GM23338 (cell line): ENCODE data around the gene CNTN1. TPM values are rescaled to one million over a fixed set of nuclear protein-coding genes. Genes with fewer than 3 reads are reported as not detected.

Experiments
- ATAC-seq: fragments of 200-7000 bp; cut with Tn5 transposase; 3 replicates; pipeline ENCODE4 v1.9.1; 2020
- DNase-seq: peaks from one replicate; pipeline ENCODE4 v3.0.0-alpha.2; 2015; ENCODE audit warnings: low spot score
- H2AFZ ChIP-seq: fragments of 200-600 bp; sonication (generic); 2 replicates; pipeline ENCODE4 v1.8.0; 2016; ENCODE audit warnings: antibody characterized with exemption, mild to moderate bottlenecking, moderate library complexity
- H3F3A ChIP-seq: fragments of 200-600 bp; sonication (generic); replicated peaks from 2 replicates; pipeline ENCODE4 v1.8.0; 2017; ENCODE audit warnings: antibody characterized with exemption, mixed run types, low read depth
- H3K27ac ChIP-seq: fragments of 200-600 bp; sonication (generic); 2 replicates; pipeline ENCODE4 v1.6.1; 2016; ENCODE audit warnings: low read depth
- H3K27me3 ChIP-seq: fragments of 200-600 bp; sonication (generic); 2 replicates; pipeline ENCODE4 v1.8.0; 2016; ENCODE audit warnings: mild to moderate bottlenecking, mixed run types, moderate library complexity; ENCODE audit not compliant: insufficient read depth
- H3K36me3 ChIP-seq: fragments of 200-600 bp; sonication (generic); 2 replicates; pipeline ENCODE4 v1.8.0; 2016; ENCODE audit warnings: mild to moderate bottlenecking; ENCODE audit not compliant: insufficient read depth
- H3K4me1 ChIP-seq: fragments of 200-600 bp; sonication (generic); 2 replicates; pipeline ENCODE4 v1.8.0; 2016; ENCODE audit warnings: mild to moderate bottlenecking, moderate library complexity; ENCODE audit not compliant: insufficient read depth
- H3K4me2 ChIP-seq: fragments of 200-600 bp; sonication (generic); 2 replicates; pipeline ENCODE4 v1.7.1; 2017; ENCODE audit warnings: mixed run types
- H3K4me3 ChIP-seq: fragments of 200-600 bp; sonication (generic); 2 replicates; pipeline ENCODE4 v1.6.1; 2016; ENCODE audit warnings: mixed run types
- H3K79me2 ChIP-seq: fragments of 200-600 bp; sonication (generic); replicated peaks from 2 replicates; pipeline ENCODE4 v1.8.0; 2017; ENCODE audit warnings: mild to moderate bottlenecking; ENCODE audit not compliant: insufficient read depth
- H3K9me2 ChIP-seq: fragments of 200-600 bp; sonication (generic); 2 replicates; pipeline ENCODE4 v1.8.0; 2017; ENCODE audit not compliant: insufficient read depth
- H4K20me1 ChIP-seq: fragments of 200-600 bp; sonication (generic); replicated peaks from 2 replicates; pipeline ENCODE4 v1.8.0; 2017; ENCODE audit warnings: mild to moderate bottlenecking; ENCODE audit not compliant: insufficient read depth
- H3K27ac Mint-ChIP-seq: 2 replicates; pipeline ENCODE4 v1.8.0; 2020; ENCODE audit warnings: inconsistent platforms, mild to moderate bottlenecking, moderate library complexity, mixed read lengths
- H3K27me3 Mint-ChIP-seq: 3 replicates; pipeline ENCODE4 v1.8.0; 2022; ENCODE audit warnings: low read depth, mild to moderate bottlenecking, moderate library complexity, mixed read lengths, inconsistent platforms; ENCODE audit not compliant: insufficient read depth, poor library complexity
- H3K36me3 Mint-ChIP-seq: 3 replicates; pipeline ENCODE4 v1.8.0; 2021; ENCODE audit warnings: low read depth, mild to moderate bottlenecking, inconsistent platforms, moderate library complexity, mixed read lengths
- H3K4me1 Mint-ChIP-seq: 3 replicates; pipeline ENCODE4 v1.8.0; 2020; ENCODE audit warnings: mild to moderate bottlenecking, inconsistent platforms, mixed read lengths
- H3K4me3 Mint-ChIP-seq: 3 replicates; pipeline ENCODE4 v1.8.0; 2021; ENCODE audit warnings: moderate library complexity, mild to moderate bottlenecking, inconsistent platforms, mixed read lengths
- H3K9me3 Mint-ChIP-seq: 3 replicates; pipeline ENCODE4 v1.8.0; 2020; ENCODE audit warnings: moderate library complexity, mild to moderate bottlenecking, inconsistent platforms, mixed read lengths
- CREB1 ChIP-seq: fragments of 250-450 bp; sonication (Bioruptor Pico); IDR thresholded peaks from 2 replicates; pipeline ENCODE4 v1.5.0; 2020; ENCODE audit warnings: low read depth, mild to moderate bottlenecking, moderate library complexity
- EZH2 ChIP-seq: fragments of 200-600 bp; sonication (generic); IDR thresholded peaks from one replicate; pipeline ENCODE4 v1.8.0; 2017; ENCODE audit warnings: antibody characterized with exemption, mild to moderate bottlenecking, low read depth; ENCODE audit not compliant: unreplicated experiment
- EZH2phosphoT487 ChIP-seq: fragments of 200-600 bp; sonication (generic); IDR thresholded peaks from one replicate; pipeline ENCODE4 v1.8.1; 2018; ENCODE audit warnings: antibody characterized with exemption; ENCODE audit not compliant: unreplicated experiment
- JUNB ChIP-seq: IDR thresholded peaks from one replicate; pipeline ENCODE4 v1.6.1; 2016; ENCODE audit warnings: antibody characterized with exemption; ENCODE audit not compliant: unreplicated experiment
- NANOG ChIP-seq: IDR thresholded peaks from 2 replicates; pipeline ENCODE4 v1.6.1; 2016; ENCODE audit warnings: antibody characterized with exemption, borderline replicate concordance
- POLR2AphosphoS5 ChIP-seq: IDR thresholded peaks from 2 replicates; pipeline ENCODE4 v1.6.1; 2016; ENCODE audit warnings: antibody characterized with exemption, low read depth
- REST ChIP-seq: IDR thresholded peaks from one replicate; pipeline ENCODE4 v1.6.1; 2018; ENCODE audit warnings: antibody characterized with exemption; ENCODE audit not compliant: unreplicated experiment
- STAT1 ChIP-seq: IDR thresholded peaks from one replicate; pipeline ENCODE4 v1.6.1; 2016; ENCODE audit warnings: antibody characterized with exemption; ENCODE audit not compliant: unreplicated experiment
- ZNF114 ChIP-seq: fragments of 250-450 bp; sonication (Bioruptor Pico); IDR thresholded peaks from 2 replicates; pipeline ENCODE4 v1.5.0; 2020; ENCODE audit warnings: mild to moderate bottlenecking, moderate library complexity
- ZNF462 ChIP-seq: fragments of 250-450 bp; sonication (Bioruptor Pico); IDR thresholded peaks from 2 replicates; pipeline ENCODE4 v1.5.0; 2020; ENCODE audit warnings: mild to moderate bottlenecking, moderate library complexity
- polyA plus RNA-seq: library from polyadenylated mRNA; unstranded; fragments of >200 nt; fragmentation: Nextera tagmentation; extraction: Ambion mirVana; gene quantifications from 2 replicates; pipeline ENCODE4 v1.2.1, GENCODE V29; 2016
- total RNA-seq: library from RNA; depleted of rRNA; stranded (reverse); fragments of >200 nt; shearing (Covaris generic); gene quantifications from 2 replicates; pipeline ENCODE4 v1.2.3, GENCODE V29; 2014
- TF ChIP-seq, protein P1 (sequence below), 2 experiments: fragments of 200-600 bp in 1 of 2; sonication (generic) in 1 of 2; conservative IDR thresholded peaks; 2 replicates each; pipeline versions ENCODE4 v1.5.1 to v1.6.1; 2016 to 2017; ENCODE audit warnings: antibody characterized with exemption in 2 of 2, low read depth in 2 of 2, mild to moderate bottlenecking in 2 of 2, moderate library complexity in 1 of 2
- TF ChIP-seq, protein P2 (sequence below): IDR thresholded peaks from 2 replicates; pipeline ENCODE4 v1.6.1; 2016; ENCODE audit warnings: antibody characterized with exemption

CNTN1 gene
- total and polyA plus RNA-seq, 2 experiments from 2014 or later: 5.0 to 27.0 TPM

- Mint-ChIP-seq H3K9me3 (peaks cover 15% of the 10 kb centered on the region; the same call in 2 of the 3 replicates), H3K36me3 (peaks cover 14% of the 10 kb centered on the region), H3K27ac (no peak overlapping the region), H3K4me1 (peaks cover 28% of the 10 kb centered on the region), H3K27me3 (no peaks in the 10 kb centered on the region), H3K4me3 (no peak overlapping the region)
- ATAC-seq (no peak), DNase-seq (no peak)
- Histone ChIP-seq H3K4me2 (no peak overlapping the region), H2AFZ (no peak overlapping the region), H3K36me3 (no peaks in the 10 kb centered on the region), H3K9me2 (peaks cover 10% of the 10 kb centered on the region), H3K4me3 (no peak overlapping the region), H3K27ac (no peak overlapping the region), H3K4me1 (peaks cover 33% of the 10 kb centered on the region), H4K20me1 (no peaks in the 10 kb centered on the region), H3F3A (no peaks in the 10 kb centered on the region), H3K27me3 (no peaks in the 10 kb centered on the region), H3K79me2 (peaks cover 4% of the 10 kb centered on the region; the same call in 1 of the 2 replicates)
- TF ChIP-seq JUNB (no peak), CREB1 (CRISPR knock-in tag) (no peak), ZNF114 (CRISPR knock-in tag) (no peak), EZH2phosphoT487 (no peak), STAT1 (no peak), NANOG (no peak), REST (no peak), POLR2AphosphoS5 (no peak), ZNF462 (CRISPR knock-in tag) (no peak), EZH2 (no peak)
- TF ChIP-seq, protein P1, sequence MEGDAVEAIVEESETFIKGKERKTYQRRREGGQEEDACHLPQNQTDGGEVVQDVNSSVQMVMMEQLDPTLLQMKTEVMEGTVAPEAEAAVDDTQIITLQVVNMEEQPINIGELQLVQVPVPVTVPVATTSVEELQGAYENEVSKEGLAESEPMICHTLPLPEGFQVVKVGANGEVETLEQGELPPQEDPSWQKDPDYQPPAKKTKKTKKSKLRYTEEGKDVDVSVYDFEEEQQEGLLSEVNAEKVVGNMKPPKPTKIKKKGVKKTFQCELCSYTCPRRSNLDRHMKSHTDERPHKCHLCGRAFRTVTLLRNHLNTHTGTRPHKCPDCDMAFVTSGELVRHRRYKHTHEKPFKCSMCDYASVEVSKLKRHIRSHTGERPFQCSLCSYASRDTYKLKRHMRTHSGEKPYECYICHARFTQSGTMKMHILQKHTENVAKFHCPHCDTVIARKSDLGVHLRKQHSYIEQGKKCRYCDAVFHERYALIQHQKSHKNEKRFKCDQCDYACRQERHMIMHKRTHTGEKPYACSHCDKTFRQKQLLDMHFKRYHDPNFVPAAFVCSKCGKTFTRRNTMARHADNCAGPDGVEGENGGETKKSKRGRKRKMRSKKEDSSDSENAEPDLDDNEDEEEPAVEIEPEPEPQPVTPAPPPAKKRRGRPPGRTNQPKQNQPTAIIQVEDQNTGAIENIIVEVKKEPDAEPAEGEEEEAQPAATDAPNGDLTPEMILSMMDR (conservative IDR thresholded peaks at IDR 0.05; ENCODE audit: low read depth in 2 of 2): no peak
- TF ChIP-seq, protein P2, sequence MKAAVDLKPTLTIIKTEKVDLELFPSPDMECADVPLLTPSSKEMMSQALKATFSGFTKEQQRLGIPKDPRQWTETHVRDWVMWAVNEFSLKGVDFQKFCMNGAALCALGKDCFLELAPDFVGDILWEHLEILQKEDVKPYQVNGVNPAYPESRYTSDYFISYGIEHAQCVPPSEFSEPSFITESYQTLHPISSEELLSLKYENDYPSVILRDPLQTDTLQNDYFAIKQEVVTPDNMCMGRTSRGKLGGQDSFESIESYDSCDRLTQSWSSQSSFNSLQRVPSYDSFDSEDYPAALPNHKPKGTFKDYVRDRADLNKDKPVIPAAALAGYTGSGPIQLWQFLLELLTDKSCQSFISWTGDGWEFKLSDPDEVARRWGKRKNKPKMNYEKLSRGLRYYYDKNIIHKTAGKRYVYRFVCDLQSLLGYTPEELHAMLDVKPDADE: no peak
These were observed 128.7 kb downstream of the CNTN1 start for GRCh38 chr12:40820794-40821484.
